A673 (cell line): ENCODE measurements around the gene ZFYVE9. TPM values are rescaled to one million over a fixed set of nuclear protein-coding genes. Genes with fewer than 3 reads are reported as not detected.
"Not testable (repeated sequence)": the region's sequence is repeated elsewhere in the genome, so short reads cannot be mapped to it uniquely, and the experiment has no call there.

ENCODE experiments used
- BruUV-seq: library from RNA; stranded (reverse); fragments of 400-500 nt; replicated peaks from 2 replicates; lab custom pipeline; 2021; lab: Mats Ljungman, UMichigan
- CTCF ChIA-PET: fragments of 300-600 bp; sonication (Branson Sonifier 250); formaldehyde crosslinking; loops from one replicate; lab custom pipeline; 2022; ENCODE audit warnings: antibody characterized with exemption; lab: Charles Lee
- POLR2A ChIA-PET: fragments of 300-600 bp; sonication (Branson Sonifier 250); formaldehyde crosslinking; loops from one replicate; lab custom pipeline; 2022; ENCODE audit warnings: antibody characterized with exemption; ENCODE audit not compliant: low non-redundant PET; lab: Charles Lee
- DNase-seq: peaks from one replicate; pipeline ENCODE4 v3.0.0-alpha.2; 2015; ENCODE audit warnings: low spot score
- H3K27ac ChIP-seq: fragments of 200-600 bp; sonication (generic); 2 replicates; pipeline ENCODE4 v1.5.1; 2016; ENCODE audit warnings: mixed run types, low read depth, mild to moderate bottlenecking, mixed read lengths, antibody characterized with exemption, low read length; ENCODE audit not compliant: poor library complexity, severe bottlenecking
- H3K27me3 ChIP-seq: fragments of 200-600 bp; sonication (generic); replicated peaks from 2 replicates; pipeline ENCODE4 v1.6.1; 2017; ENCODE audit warnings: mixed run types, low read depth, mild to moderate bottlenecking, mixed read lengths, antibody characterized with exemption, low read length; ENCODE audit not compliant: insufficient read depth, poor library complexity
- H3K36me3 ChIP-seq: fragments of 200-600 bp; sonication (generic); 2 replicates; pipeline ENCODE4 v1.6.1; 2016; ENCODE audit warnings: mixed run types, mild to moderate bottlenecking, mixed read lengths, antibody characterized with exemption, low read length; ENCODE audit not compliant: insufficient read depth, poor library complexity, severe bottlenecking
- H3K4me1 ChIP-seq: fragments of 200-600 bp; sonication (generic); 2 replicates; pipeline ENCODE4 v1.6.1; 2017; ENCODE audit warnings: mixed run types, mild to moderate bottlenecking, mixed read lengths, antibody characterized with exemption, low read length; ENCODE audit not compliant: insufficient read depth, poor library complexity, severe bottlenecking
- H3K4me3 ChIP-seq: fragments of 200-600 bp; sonication (generic); 2 replicates; pipeline ENCODE4 v1.5.1; 2016; ENCODE audit warnings: low read depth, mixed run types, mild to moderate bottlenecking, mixed read lengths, low read length; ENCODE audit not compliant: poor library complexity, severe bottlenecking
- H3K9me3 ChIP-seq: fragments of 200-600 bp; sonication (generic); 2 replicates; pipeline ENCODE4 v1.6.1; 2016; ENCODE audit warnings: mixed run types, low read depth, mild to moderate bottlenecking, mixed read lengths, antibody characterized with exemption, low read length; ENCODE audit not compliant: poor library complexity, severe bottlenecking
- EZH2 ChIP-seq: fragments of 200-600 bp; sonication (generic); IDR thresholded peaks from 2 replicates; pipeline ENCODE4 v1.6.1; 2017; ENCODE audit warnings: borderline replicate concordance, low read depth, mild to moderate bottlenecking, mixed read lengths, antibody characterized with exemption, low read length; ENCODE audit not compliant: poor library complexity, severe bottlenecking
- intact Hi-C: fragments of 100-400 bp; cut with micrococcal nuclease; formaldehyde crosslinking; loops from one replicate; pipeline ENCODE4 v1.10.0; 2022; ENCODE audit not compliant: unreplicated experiment
- total RNA-seq: library from RNA; stranded (reverse); gene quantifications from 2 replicates; pipeline ENCODE4 v1.2.3, GENCODE V29; 2021
- TF ChIP-seq, protein P1 (sequence below): fragments of 300-800, 200-600 bp; sonication (generic); conservative IDR thresholded peaks from 2 replicates; pipeline ENCODE4 v1.5.1; 2017; ENCODE audit warnings: low read depth, mild to moderate bottlenecking, antibody characterized with exemption, low read length, moderate library complexity, mixed read lengths

Gene ZFYVE9
- total RNA-seq, 1 experiment from 2014 or later, result 19.6 TPM

DNA sequence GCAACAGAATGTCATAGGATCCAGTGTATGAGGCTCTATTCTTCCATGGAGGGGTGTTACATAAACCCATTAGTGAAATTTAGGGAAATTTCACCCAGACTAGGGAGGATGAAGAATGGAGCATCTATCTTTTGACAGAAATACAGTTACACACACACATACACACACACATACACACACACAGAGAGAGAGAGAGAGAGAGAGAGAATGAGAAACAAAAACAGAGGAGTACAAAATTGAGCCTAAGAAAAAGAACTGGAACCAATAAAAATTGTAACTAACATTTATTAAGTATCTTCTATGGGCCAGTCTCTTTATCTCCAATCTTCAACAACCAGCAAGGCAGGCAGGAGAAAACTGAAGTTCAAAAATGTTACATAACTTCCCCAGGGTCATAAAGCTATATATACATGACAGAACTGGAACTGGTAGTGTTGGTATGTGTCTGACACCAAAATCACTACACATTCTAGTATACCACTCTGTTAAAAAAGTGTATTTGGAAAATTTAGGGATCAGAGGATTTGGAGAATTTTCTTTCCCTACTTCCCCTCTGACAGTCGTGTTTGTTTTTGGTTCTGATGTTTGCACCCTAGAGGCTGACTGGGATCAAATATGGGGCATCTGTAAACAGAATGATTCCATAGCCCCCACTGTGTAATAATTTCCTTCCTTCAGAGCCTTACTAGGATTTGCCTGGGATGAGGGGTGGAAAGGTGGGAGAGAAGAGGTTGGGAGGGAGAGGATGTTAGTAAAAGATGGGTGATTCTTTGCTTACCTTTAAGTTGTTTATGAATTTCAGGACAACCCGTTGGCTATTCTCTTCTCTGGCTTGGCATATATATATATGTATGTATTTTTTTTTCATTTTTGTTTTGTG lies 1.0 kb upstream of the ZFYVE9 start:
- intact Hi-C loops, result loop anchor here (5.0 kb wide), 2 partner anchors 156 to 226 kb away; partner anchors contain the start of gene CC2D1B
- H3K27ac ChIP-seq, result peak overlapping the region; percentile 94
- no peaks in the 10 kb centered on the region for H3K27me3 ChIP-seq
- H3K4me3 ChIP-seq, result peak overlapping the region; percentile 97
- DNase-seq, result no peak
- peaks cover 19% of the 10 kb centered on the region for H3K4me1 ChIP-seq
- CTCF ChIA-PET, result no interaction called here
- no TSS peak for BruUV-seq
- H3K36me3 ChIP-seq, result no peaks in the 10 kb centered on the region
- POLR2A ChIA-PET, result no interaction called here
- no peaks in the 10 kb centered on the region for H3K9me3 ChIP-seq
- no peak for TF ChIP-seq EZH2
- TF ChIP-seq, protein P1, sequence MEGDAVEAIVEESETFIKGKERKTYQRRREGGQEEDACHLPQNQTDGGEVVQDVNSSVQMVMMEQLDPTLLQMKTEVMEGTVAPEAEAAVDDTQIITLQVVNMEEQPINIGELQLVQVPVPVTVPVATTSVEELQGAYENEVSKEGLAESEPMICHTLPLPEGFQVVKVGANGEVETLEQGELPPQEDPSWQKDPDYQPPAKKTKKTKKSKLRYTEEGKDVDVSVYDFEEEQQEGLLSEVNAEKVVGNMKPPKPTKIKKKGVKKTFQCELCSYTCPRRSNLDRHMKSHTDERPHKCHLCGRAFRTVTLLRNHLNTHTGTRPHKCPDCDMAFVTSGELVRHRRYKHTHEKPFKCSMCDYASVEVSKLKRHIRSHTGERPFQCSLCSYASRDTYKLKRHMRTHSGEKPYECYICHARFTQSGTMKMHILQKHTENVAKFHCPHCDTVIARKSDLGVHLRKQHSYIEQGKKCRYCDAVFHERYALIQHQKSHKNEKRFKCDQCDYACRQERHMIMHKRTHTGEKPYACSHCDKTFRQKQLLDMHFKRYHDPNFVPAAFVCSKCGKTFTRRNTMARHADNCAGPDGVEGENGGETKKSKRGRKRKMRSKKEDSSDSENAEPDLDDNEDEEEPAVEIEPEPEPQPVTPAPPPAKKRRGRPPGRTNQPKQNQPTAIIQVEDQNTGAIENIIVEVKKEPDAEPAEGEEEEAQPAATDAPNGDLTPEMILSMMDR, result no peak

DNA sequence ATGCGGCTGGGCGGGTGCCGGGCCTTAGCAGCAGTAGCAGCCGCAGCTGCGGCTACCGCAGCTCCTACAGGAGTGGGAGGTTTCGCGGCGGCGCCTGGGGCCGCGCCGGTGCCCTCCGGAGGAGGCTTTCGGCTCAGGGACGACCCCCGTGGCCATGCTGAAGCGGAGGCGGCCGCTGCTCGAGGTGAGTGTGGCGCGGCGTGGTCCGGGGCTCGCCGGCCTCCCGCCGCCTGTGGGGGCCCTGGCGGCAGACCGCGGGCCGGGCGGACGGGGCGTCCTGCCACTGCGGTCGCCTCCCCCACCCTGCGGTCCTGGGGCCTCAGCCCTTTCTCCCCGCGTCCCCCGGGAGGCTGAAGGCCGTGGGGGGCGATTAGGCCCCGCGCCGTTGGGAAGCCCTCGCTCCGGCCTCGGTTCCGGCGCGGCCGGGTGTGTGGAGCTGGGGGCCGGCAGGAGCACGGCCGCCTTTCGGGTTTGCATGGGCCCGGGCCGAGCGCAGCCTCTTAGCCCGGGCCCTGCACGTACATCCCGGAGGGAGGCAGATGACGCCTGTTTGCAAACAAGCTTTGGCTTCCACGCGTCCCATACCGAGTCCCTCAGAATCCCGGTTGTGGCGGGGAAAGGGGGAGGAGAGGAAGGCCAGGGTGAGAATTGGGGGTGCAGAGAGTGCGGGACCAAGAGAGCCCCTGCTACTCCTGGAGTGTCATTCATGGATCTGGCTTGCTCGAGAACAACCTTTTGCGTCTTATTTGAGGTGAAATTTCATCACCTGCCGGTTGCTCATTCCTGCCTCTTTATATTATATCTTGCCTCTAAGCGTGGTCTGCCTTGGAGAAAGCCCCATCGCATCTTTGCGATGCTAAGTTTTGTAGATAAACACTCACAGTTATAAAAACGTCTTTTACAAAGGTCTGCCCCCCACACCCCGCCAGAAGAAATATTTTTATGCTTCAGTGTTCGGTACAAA lies 613 bp downstream of the ZFYVE9 start:
- peak overlapping the region; percentile 94 for H3K27ac ChIP-seq
- no peak for TF ChIP-seq EZH2
- TF ChIP-seq, protein P1, result 0 out of 2 replicates have a peak, but pooled peaks have one; percentile 7
- H3K4me1 ChIP-seq, result peaks cover 19% of the 10 kb centered on the region
- H3K36me3 ChIP-seq, result no peaks in the 10 kb centered on the region
- H3K4me3 ChIP-seq, result peak overlapping the region; percentile 97
- BruUV-seq, result TSS peak; percentile 36
- intact Hi-C loops, result loop anchor here (5.0 kb wide), 2 partner anchors 155 to 225 kb away; partner anchors contain the start of gene CC2D1B
- DNase-seq, result peak; percentile 73
- POLR2A ChIA-PET, result interaction anchor here (0.6 kb wide), 1 partner anchor 551 kb away, joined by 4 read pairs; no protein-coding TSS in a partner anchor
- CTCF ChIA-PET, result interaction anchor here (0.6 to 0.7 kb wide), 2 partner anchors 164 to 187 kb away, joined by 3 read pairs; no protein-coding TSS in a partner anchor
- H3K27me3 ChIP-seq, result no peaks in the 10 kb centered on the region
- H3K9me3 ChIP-seq, result no peaks in the 10 kb centered on the region

DNA sequence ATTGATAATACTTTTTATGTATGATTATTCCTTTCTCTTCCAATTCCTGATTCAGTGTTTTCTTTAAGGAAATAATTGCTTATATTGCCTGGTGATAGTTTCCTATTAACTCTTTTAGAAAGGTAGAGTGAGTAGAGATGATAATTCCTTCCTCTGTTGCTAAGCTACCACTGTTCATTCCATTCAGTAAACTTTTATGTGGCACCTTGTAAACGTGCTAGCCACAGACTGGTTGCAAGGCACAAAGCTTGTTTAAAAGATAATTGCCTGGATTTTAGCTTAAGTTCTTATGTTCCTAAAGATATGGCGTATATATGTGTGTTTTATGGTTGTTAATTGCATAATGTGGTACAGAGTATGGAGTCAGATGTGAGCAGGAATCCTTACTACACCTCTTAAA lies 3.2 kb downstream of the ZFYVE9 start:
- Histone ChIP-seq H3K4me3 (no peak overlapping the region), H3K4me1 (peaks cover 12% of the 10 kb centered on the region), H3K36me3 (no peaks in the 10 kb centered on the region), H3K9me3 (no peaks in the 10 kb centered on the region), H3K27ac (no peak overlapping the region), H3K27me3 (no peaks in the 10 kb centered on the region)
- intact Hi-C loops, result no loop called here
- ChIA-PET CTCF (no interaction called here), POLR2A (no interaction called here)
- DNase-seq, result no peak
- BruUV-seq, result no TSS peak
- no peak for TF ChIP-seq EZH2
- TF ChIP-seq, protein P1, result no peak

DNA sequence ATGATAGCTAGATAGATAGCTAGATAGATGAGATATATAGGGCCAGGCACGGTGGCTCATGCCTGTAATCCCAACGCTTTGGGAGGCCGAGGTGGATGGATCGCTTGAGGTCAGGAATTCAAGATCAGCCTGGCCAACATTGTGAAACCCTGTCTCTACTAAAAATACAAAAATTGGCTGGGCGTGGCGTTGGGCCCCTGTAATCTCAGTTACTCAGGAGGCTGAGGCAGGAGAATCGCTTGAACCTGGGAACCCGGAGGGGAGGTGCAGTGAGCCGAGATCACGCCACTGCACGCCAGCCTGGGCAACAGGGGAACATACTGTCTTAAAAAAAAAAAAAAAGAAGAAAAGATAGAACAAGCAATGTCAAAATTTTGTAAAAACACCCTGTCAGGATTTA lies 8.6 kb downstream of the ZFYVE9 start:
- CTCF ChIA-PET, result interaction anchor here (0.5 kb wide), 1 partner anchor 402 kb away, joined by 5 read pairs; the partner anchor contains the start of gene TUT4
- intact Hi-C loops, POLR2A ChIA-PET: not testable (repeated sequence)

More for the DNA sequence above, 8.6 kb downstream of the ZFYVE9 start:
- H3K4me3 ChIP-seq, H3K4me1 ChIP-seq, DNase-seq, H3K36me3 ChIP-seq, BruUV-seq, H3K27ac ChIP-seq, H3K9me3 ChIP-seq, H3K27me3 ChIP-seq: not testable (repeated sequence)
